GM12801 (cell line): ENCODE results near the gene TRAFD1.

Experiments
- CTCF ChIP-seq: IDR thresholded peaks from one replicate; pipeline ENCODE4 v1.5.1; 2011; ENCODE audit warnings: control low read depth; ENCODE audit not compliant: insufficient read length; ENCODE audit errors: extremely low read depth

Gene TRAFD1

GRCh38 chr12:112097641-112098040, 27.7 kb upstream of the TRAFD1 start:
- TF ChIP-seq CTCF = no peak

- TF ChIP-seq CTCF = no peak
Observed at GRCh38 chr12:112102127-112102526, 23.2 kb upstream of the TRAFD1 start.

- no peak for TF ChIP-seq CTCF
Observed at GRCh38 chr12:112103758-112104503, 21.4 kb upstream of the TRAFD1 start.

DNA sequence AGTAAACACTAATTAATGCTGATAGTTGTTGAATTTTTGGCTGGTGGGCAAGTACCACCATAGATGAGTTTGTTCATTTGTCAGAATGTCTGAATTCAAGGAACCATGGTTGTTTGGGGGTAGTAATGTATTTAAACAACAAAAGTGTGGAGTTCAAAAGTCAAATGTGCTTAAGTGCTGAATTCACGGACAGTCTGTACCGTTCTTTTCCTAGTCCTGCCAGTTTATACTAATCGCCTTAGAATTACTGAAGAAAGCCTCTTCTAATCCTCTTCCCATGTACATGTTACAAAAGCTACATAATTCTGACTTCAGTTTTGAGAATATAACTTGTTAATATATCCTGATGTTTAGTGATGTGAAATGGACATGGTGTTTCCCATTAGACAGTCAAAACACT, 19.5 kb upstream of the TRAFD1 start:
- TF ChIP-seq CTCF = no peak

GRCh38 chr12:112107306-112108201, 17.8 kb upstream of the TRAFD1 start:
- TF ChIP-seq CTCF = no peak

DNA sequence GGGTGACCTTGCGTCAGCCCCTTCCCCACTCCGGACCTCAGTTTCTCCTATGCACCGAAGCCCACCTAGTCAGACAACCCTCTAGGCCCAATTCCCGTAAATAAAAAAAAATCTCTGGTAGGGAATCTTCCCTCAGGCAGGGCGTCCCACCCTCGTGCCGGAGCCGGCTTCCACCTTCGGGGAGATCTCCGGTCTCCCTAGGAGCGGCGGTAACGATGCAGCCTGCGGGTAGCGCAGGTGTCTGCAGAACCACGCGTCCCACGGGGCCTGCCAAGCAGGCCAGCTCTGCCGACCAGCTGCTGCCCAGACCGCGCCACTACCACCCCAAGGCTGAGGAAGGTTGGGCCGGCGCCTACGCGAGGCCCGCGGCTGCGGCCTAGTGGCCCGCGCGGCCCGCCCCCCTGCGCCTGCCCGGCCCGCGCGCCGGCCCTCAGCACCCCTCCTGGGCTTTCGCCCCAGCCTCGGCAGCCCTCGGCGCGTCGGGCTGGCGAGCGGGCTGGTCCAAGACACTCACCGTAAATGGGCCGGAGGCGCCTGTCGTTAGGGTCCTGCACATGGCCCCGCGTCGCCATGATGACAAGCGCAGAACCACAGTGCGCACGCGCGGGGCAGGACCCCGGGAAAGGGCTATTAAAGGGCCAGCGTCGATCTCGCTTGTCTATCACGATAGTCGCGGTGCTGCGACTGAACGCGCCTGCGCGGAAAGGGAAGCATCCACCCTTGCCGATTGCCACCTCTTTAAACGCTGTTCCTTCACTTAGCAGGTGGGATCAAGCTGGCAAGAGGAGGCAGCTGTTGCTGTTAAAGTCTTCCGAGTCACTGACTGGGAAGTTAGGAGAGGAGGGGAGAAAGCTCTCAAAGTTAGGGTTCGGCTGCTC, 16.9 kb upstream of the TRAFD1 start, which contains the start of gene NAA25:
NAA25 (minus strand) TSS at position 582 of the 878 bp plus-strand sequence; CDS start at position 572, 10 bp downstream.
- TF ChIP-seq CTCF = no peak
